ENCODE data around the gene CLN3. TPM values are rescaled to one million over a fixed set of nuclear protein-coding genes. Genes with fewer than 3 reads are reported as not detected.

The CLN3 gene
- total RNA-seq, 1 experiment from 2014 or later: 62.7 TPM

Other genes with a start within 250 kb of the CLN3 start
- 3.4 and 4.7 TPM in 2 replicates for gene SBK1, start 199.5 kb downstream of the CLN3 start, total RNA-seq (2014; rRNA removed; shearing (Covaris generic))
- gene NPIPB6, start 128.6 kb downstream of the CLN3 start, total RNA-seq (2014; rRNA removed; shearing (Covaris generic)): 1.4 TPM in 1 of 2 replicates, not detected in the other
- gene EIF3CL, start 88.2 kb downstream of the CLN3 start, total RNA-seq (2014; rRNA removed; shearing (Covaris generic)): 276 and 428 TPM in 2 replicates
- gene NPIPB7, start 19.7 kb downstream of the CLN3 start, total RNA-seq (2014; rRNA removed; shearing (Covaris generic)): not detected in 2 replicates
- gene APOBR, start 2.6 kb upstream of the CLN3 start, total RNA-seq (2014; rRNA removed; shearing (Covaris generic)): 0.10 and 0.18 TPM in 2 replicates
- not detected in 2 replicates for gene IL27, start 14.8 kb upstream of the CLN3 start, total RNA-seq (2014; rRNA removed; shearing (Covaris generic))
- 113 and 153 TPM in 2 replicates for gene NUPR1, start 46.9 kb upstream of the CLN3 start, total RNA-seq (2014; rRNA removed; shearing (Covaris generic))
- gene SGF29, start 61.8 kb upstream of the CLN3 start, total RNA-seq (2014; rRNA removed; shearing (Covaris generic)): 14.6 and 19.3 TPM in 2 replicates
- gene SULT1A2, start 105.0 kb upstream of the CLN3 start, total RNA-seq (2014; rRNA removed; shearing (Covaris generic)): 0.98 TPM in 1 of 2 replicates, not detected in the other
- gene SULT1A1, start 118.0 kb upstream of the CLN3 start, total RNA-seq (2014; rRNA removed; shearing (Covaris generic)): 32.2 and 38.8 TPM in 2 replicates
- not detected in 2 replicates for gene NPIPB8, start 146.0 kb upstream of the CLN3 start, total RNA-seq (2014; rRNA removed; shearing (Covaris generic))
- 714 and 797 TPM in 2 replicates for gene EIF3C, start 219.4 kb upstream of the CLN3 start, total RNA-seq (2014; rRNA removed; shearing (Covaris generic))